Neural progenitor cell (in vitro differentiated cells): ENCODE results near the gene TLE4. TPM values are rescaled to one million over a fixed set of nuclear protein-coding genes. Genes with fewer than 3 reads are reported as not detected.
"Not testable (repeated sequence)": the region's sequence is repeated elsewhere in the genome, so short reads cannot be mapped to it uniquely, and the experiment has no call there.

Experiments used
- DNase-seq: peaks from one replicate; pipeline ENCODE4 v3.0.0-alpha.2; 2016; ENCODE audit warnings: low spot score
- H2AFZ ChIP-seq: fragments of 200-600 bp; sonication (generic); replicated peaks from 2 replicates; pipeline ENCODE4 v1.6.1; 2016; ENCODE audit warnings: antibody characterized with exemption
- H3F3A ChIP-seq: fragments of 200-600 bp; sonication (generic); 2 replicates; pipeline ENCODE4 v1.6.1; 2016; ENCODE audit warnings: antibody characterized with exemption, low read depth
- H3K27ac ChIP-seq: fragments of 200-600 bp; sonication (generic); 2 replicates; pipeline ENCODE4 v1.5.1; 2016; ENCODE audit warnings: mild to moderate bottlenecking
- H3K27me3 ChIP-seq: fragments of 200-600 bp; sonication (generic); 2 replicates; pipeline ENCODE4 v1.6.1; 2016; ENCODE audit warnings: mild to moderate bottlenecking, moderate library complexity
- H3K36me3 ChIP-seq: fragments of 200-600 bp; sonication (generic); 2 replicates; pipeline ENCODE4 v1.5.1; 2016
- H3K4me1 ChIP-seq: fragments of 200-600 bp; sonication (generic); 2 replicates; pipeline ENCODE4 v1.6.1; 2016; ENCODE audit warnings: mixed run types
- H3K4me2 ChIP-seq: fragments of 200-600 bp; sonication (generic); 2 replicates; pipeline ENCODE4 v1.6.1; 2016
- H3K4me3 ChIP-seq: fragments of 200-600 bp; sonication (generic); 2 replicates; pipeline ENCODE4 v1.5.1; 2016
- H3K79me2 ChIP-seq: fragments of 200-600 bp; sonication (generic); 2 replicates; pipeline ENCODE4 v1.6.1; 2016; ENCODE audit warnings: low read depth
- H3K9ac ChIP-seq: fragments of 200-600 bp; sonication (generic); 2 replicates; pipeline ENCODE4 v1.6.1; 2016
- H3K9me3 ChIP-seq: fragments of 200-600 bp; sonication (generic); 2 replicates; pipeline ENCODE4 v1.5.1; 2016; ENCODE audit warnings: low read depth
- H4K20me1 ChIP-seq: fragments of 200-600 bp; sonication (generic); 2 replicates; pipeline ENCODE4 v1.6.1; 2016; ENCODE audit warnings: low read depth
- H3K27ac Mint-ChIP-seq: 3 replicates; pipeline ENCODE4 v1.8.0; 2021; ENCODE audit warnings: mixed read lengths
- H3K27me3 Mint-ChIP-seq: 2 replicates; pipeline ENCODE4 v1.8.0; 2022; ENCODE audit warnings: low read depth, mild to moderate bottlenecking, inconsistent platforms, moderate library complexity, mixed read lengths; ENCODE audit not compliant: insufficient read depth
- H3K36me3 Mint-ChIP-seq: 3 replicates; pipeline ENCODE4 v1.8.0; 2021; ENCODE audit warnings: mixed read lengths
- H3K4me1 Mint-ChIP-seq: 3 replicates; pipeline ENCODE4 v1.8.0; 2021; ENCODE audit warnings: mixed read lengths
- H3K4me3 Mint-ChIP-seq: 3 replicates; pipeline ENCODE4 v1.8.0; 2021; ENCODE audit warnings: mild to moderate bottlenecking, moderate library complexity, mixed read lengths
- H3K9me3 Mint-ChIP-seq: 3 replicates; pipeline ENCODE4 v1.8.0; 2020; ENCODE audit warnings: mixed read lengths
- EZH2 ChIP-seq: fragments of 200-600 bp; sonication (generic); IDR thresholded peaks from 2 replicates; pipeline ENCODE4 v1.6.1; 2017; ENCODE audit warnings: antibody characterized with exemption, mild to moderate bottlenecking, moderate library complexity
- EZH2phosphoT487 ChIP-seq: fragments of 200-600 bp; sonication (generic); IDR thresholded peaks from 2 replicates; pipeline ENCODE4 v1.6.1; 2017; ENCODE audit warnings: antibody characterized with exemption
- total RNA-seq: library from RNA; depleted of rRNA; stranded (reverse); fragments of >200 nt; gene quantifications from 2 replicates; pipeline ENCODE4 v1.2.3, GENCODE V29; 2015; ENCODE audit warnings: low replicate concordance
- TF ChIP-seq, protein P1 (sequence below): fragments of 200-600 bp; sonication (generic); IDR thresholded peaks from 2 replicates; pipeline ENCODE4 v1.5.1; 2017; ENCODE audit warnings: antibody characterized with exemption, mild to moderate bottlenecking

TLE4 gene
- total RNA-seq, 1 donor from 2014 or later: 265 TPM

DNA sequence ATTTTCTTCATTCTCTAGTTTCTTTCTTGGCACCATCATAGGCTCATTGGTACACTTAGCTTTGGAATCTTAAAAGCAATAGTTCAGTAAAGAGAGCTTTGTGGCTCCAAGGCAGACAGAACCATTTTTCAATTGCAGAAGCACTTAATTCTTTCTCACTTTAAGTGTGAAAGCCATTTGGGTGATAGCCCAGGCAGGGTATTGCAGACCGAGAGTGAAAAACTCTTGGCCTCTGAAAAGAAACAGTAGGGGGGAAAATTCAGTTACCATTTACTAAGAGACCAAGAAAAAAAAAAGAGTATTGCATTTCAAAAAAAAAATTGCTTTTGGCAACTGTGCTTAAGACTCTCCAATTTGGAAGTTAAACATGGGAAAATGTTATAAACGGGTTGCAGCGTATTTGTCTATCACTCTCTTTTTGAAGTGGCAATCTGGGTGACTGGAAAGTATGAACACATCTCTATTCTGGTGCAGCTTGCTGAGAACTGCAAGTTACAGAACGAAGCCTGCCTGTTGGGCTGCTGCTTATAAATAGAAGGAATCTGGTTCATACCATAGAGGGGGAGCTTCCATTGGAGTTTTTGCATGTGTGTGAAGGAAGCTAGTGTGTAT is 170.5 kb downstream of the TLE4 start:
- peaks cover 16% of the 10 kb centered on the region for H3K4me1 Mint-ChIP-seq
- Histone ChIP-seq H3K4me3 (no peak overlapping the region), H3F3A (no peaks in the 10 kb centered on the region), H3K4me2 (no peak overlapping the region), H3K27me3 (no peaks in the 10 kb centered on the region), H3K4me1 (peaks cover 13% of the 10 kb centered on the region), H3K9ac (no peak overlapping the region), H2AFZ (peak overlapping the region; percentile 32), H3K36me3 (no peaks in the 10 kb centered on the region), H3K79me2 (no peaks in the 10 kb centered on the region), H3K27ac (no peak overlapping the region), H4K20me1 (no peaks in the 10 kb centered on the region), H3K9me3 (no peaks in the 10 kb centered on the region)
- DNase-seq: no peak
- peaks cover 3% of the 10 kb centered on the region for H3K9me3 Mint-ChIP-seq
- H3K36me3 Mint-ChIP-seq: no peaks in the 10 kb centered on the region
- H3K4me3 Mint-ChIP-seq: no peak overlapping the region
- no peaks in the 10 kb centered on the region for H3K27me3 Mint-ChIP-seq
- TF ChIP-seq EZH2 (no peak), EZH2phosphoT487 (no peak)
- TF ChIP-seq, protein P1, sequence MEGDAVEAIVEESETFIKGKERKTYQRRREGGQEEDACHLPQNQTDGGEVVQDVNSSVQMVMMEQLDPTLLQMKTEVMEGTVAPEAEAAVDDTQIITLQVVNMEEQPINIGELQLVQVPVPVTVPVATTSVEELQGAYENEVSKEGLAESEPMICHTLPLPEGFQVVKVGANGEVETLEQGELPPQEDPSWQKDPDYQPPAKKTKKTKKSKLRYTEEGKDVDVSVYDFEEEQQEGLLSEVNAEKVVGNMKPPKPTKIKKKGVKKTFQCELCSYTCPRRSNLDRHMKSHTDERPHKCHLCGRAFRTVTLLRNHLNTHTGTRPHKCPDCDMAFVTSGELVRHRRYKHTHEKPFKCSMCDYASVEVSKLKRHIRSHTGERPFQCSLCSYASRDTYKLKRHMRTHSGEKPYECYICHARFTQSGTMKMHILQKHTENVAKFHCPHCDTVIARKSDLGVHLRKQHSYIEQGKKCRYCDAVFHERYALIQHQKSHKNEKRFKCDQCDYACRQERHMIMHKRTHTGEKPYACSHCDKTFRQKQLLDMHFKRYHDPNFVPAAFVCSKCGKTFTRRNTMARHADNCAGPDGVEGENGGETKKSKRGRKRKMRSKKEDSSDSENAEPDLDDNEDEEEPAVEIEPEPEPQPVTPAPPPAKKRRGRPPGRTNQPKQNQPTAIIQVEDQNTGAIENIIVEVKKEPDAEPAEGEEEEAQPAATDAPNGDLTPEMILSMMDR: no peak
- peak overlapping the region; percentile 21 for H3K27ac Mint-ChIP-seq

DNA sequence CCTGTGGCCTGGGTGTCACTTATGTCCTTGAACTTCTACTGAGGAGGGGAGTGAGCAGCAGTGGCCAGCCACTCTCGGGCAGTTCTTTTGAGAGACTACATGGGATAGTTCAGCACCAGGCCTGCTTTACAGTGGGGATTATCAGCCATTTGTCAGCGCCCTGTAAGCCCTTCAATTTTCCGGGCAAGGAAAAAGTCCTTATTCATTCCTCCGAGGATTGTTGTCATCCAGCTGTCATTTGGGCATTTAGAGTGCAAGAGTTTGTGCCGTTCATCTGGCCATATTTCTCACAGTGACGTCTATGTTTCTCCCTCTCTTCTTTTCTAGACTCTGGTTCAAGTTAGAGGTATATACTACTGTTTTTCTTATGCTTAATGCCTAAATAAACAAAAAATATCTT is 172.8 kb downstream of the TLE4 start:
- H4K20me1 ChIP-seq: no peaks in the 10 kb centered on the region
- Mint-ChIP-seq H3K27me3 (no peaks in the 10 kb centered on the region), H3K4me1 (peaks cover 16% of the 10 kb centered on the region), H3K36me3 (no peaks in the 10 kb centered on the region), H3K27ac (no peak overlapping the region), H3K4me3 (no peak overlapping the region), H3K9me3 (no peaks in the 10 kb centered on the region)
- no peak overlapping the region for H3K9ac ChIP-seq
- H3K4me1 ChIP-seq: peaks cover 13% of the 10 kb centered on the region
- no peak for DNase-seq
- no peak for TF ChIP-seq EZH2phosphoT487
- TF ChIP-seq EZH2: no peak
- TF ChIP-seq, protein P1: no peak
- H3F3A ChIP-seq: no peaks in the 10 kb centered on the region
- H2AFZ ChIP-seq: no peak overlapping the region
- no peak overlapping the region for H3K27ac ChIP-seq
- no peaks in the 10 kb centered on the region for H3K79me2 ChIP-seq
- H3K4me2 ChIP-seq: no peak overlapping the region
- H3K4me3 ChIP-seq: no peak overlapping the region
- no peaks in the 10 kb centered on the region for H3K36me3 ChIP-seq
- no peaks in the 10 kb centered on the region for H3K9me3 ChIP-seq
- H3K27me3 ChIP-seq: no peaks in the 10 kb centered on the region

DNA sequence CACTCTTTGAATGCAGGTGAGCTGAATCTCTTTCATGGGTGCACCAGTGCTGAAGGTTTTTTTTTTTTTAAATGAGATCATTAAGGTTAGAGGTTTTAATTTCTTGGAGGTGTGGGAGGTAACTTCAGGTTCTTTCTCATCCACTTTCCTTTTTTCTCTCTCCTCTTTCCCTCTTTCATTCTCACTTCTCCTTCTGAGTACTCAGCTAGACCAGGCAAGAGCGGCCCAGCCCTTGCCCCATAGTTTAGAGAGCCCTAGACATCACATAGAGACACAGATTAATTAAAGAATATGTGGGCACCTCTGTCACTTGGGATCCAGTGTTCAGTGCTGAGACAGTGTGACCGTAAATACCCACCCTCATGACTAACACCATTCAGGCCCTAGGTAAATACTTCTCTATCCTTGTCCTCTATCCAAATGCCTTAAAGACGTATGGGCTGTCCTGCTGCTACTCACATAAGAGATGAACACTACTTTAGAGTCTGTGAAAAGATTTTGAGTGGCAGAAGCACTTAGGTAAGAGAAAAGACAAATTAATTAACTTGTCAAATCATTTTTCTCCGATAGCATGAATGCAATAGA is 174.1 kb downstream of the TLE4 start:
- Histone ChIP-seq H3K9me3 (no peaks in the 10 kb centered on the region), H3K36me3 (no peaks in the 10 kb centered on the region), H3K9ac (no peak overlapping the region), H3K79me2 (no peaks in the 10 kb centered on the region), H2AFZ (no peak overlapping the region), H3K27ac (no peak overlapping the region), H3K4me2 (no peak overlapping the region), H4K20me1 (no peaks in the 10 kb centered on the region), H3F3A (no peaks in the 10 kb centered on the region), H3K4me3 (no peak overlapping the region), H3K4me1 (peaks cover 13% of the 10 kb centered on the region), H3K27me3 (no peaks in the 10 kb centered on the region)
- TF ChIP-seq EZH2phosphoT487: no peak
- TF ChIP-seq, protein P1: no peak
- no peak for TF ChIP-seq EZH2
- no peak for DNase-seq
- no peaks in the 10 kb centered on the region for H3K36me3 Mint-ChIP-seq
- peaks cover under 1% of the 10 kb centered on the region for H3K9me3 Mint-ChIP-seq
- H3K4me1 Mint-ChIP-seq: peaks cover 16% of the 10 kb centered on the region
- no peak overlapping the region for H3K4me3 Mint-ChIP-seq
- H3K27ac Mint-ChIP-seq: no peak overlapping the region
- H3K27me3 Mint-ChIP-seq: no peaks in the 10 kb centered on the region

DNA sequence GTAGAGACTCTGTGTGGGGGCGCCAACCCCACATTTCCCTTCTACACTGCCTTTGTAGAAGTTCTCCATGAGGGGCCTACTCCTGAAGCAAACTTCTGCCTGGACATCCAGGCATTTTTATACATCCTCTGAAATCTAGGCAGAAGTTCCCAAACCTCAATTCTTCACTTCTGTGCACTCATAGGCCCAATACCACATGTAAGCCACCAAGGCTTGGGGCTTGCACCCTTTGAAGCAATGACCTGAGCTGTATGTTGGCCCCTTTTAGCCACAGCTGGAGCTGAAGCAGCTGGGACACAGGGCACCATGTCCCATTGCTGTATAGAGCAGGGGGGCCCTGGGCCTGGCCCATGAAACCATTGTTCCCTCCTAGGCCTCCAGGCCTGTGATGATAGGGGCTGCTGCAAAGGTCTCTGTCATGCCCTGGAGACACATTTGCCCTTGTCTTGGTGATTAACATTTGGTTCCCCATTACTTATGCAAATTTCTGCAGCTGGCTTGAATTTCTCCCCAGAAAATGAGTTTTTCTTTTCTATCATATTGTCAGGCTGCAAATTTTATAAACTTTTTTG is 180.2 kb downstream of the TLE4 start:
- peaks cover 38% of the 10 kb centered on the region for H3K9me3 Mint-ChIP-seq
- H3K36me3 Mint-ChIP-seq, H3K27ac Mint-ChIP-seq, H3K36me3 ChIP-seq, H3K79me2 ChIP-seq, H3F3A ChIP-seq, H3K4me2 ChIP-seq, H3K27me3 Mint-ChIP-seq, H3K9me3 ChIP-seq, H3K4me1 ChIP-seq, H3K27ac ChIP-seq, H2AFZ ChIP-seq, H3K4me1 Mint-ChIP-seq, H3K4me3 Mint-ChIP-seq, H3K9ac ChIP-seq, H3K4me3 ChIP-seq, H3K27me3 ChIP-seq, H4K20me1 ChIP-seq, DNase-seq: not testable (repeated sequence)
